Kidney epithelial cell (primary cell): ENCODE measurements around the gene XXYLT1. TPM values are rescaled to one million over a fixed set of nuclear protein-coding genes. Genes with fewer than 3 reads are reported as not detected.

Source experiments
- DNase-seq: peaks from one replicate; pipeline ENCODE4 v3.0.0-alpha.2; 2010; ENCODE audit warnings: low read depth
- H3K27me3 ChIP-seq: 2 replicates; pipeline ENCODE4 v1.6.0; 2011; ENCODE audit warnings: low read length; ENCODE audit not compliant: control insufficient read depth, insufficient read depth
- H3K36me3 ChIP-seq: 2 replicates; pipeline ENCODE4 v1.5.1; 2011; ENCODE audit warnings: low read length; ENCODE audit not compliant: control insufficient read depth, insufficient read depth
- H3K4me3 ChIP-seq: 2 replicates; pipeline ENCODE4 v1.5.1; 2011; ENCODE audit warnings: low read depth, mild to moderate bottlenecking, control low read depth, low read length
- total RNA-seq: library from RNA; depleted of rRNA; stranded (reverse); fragments of >200 nt; gene quantifications from 2 replicates; pipeline ENCODE4 v1.2.3, GENCODE V29; 2015
- TF ChIP-seq, protein P1 (sequence below): IDR thresholded peaks from 2 replicates; pipeline ENCODE4 v1.5.1; 2011; ENCODE audit warnings: mild to moderate bottlenecking, moderate library complexity, low read length, control low read depth, inconsistent platforms; ENCODE audit not compliant: insufficient read depth, poor library complexity, severe bottlenecking

XXYLT1 gene
- total RNA-seq, 1 donor from 2014 or later: 18.7 TPM

DNA sequence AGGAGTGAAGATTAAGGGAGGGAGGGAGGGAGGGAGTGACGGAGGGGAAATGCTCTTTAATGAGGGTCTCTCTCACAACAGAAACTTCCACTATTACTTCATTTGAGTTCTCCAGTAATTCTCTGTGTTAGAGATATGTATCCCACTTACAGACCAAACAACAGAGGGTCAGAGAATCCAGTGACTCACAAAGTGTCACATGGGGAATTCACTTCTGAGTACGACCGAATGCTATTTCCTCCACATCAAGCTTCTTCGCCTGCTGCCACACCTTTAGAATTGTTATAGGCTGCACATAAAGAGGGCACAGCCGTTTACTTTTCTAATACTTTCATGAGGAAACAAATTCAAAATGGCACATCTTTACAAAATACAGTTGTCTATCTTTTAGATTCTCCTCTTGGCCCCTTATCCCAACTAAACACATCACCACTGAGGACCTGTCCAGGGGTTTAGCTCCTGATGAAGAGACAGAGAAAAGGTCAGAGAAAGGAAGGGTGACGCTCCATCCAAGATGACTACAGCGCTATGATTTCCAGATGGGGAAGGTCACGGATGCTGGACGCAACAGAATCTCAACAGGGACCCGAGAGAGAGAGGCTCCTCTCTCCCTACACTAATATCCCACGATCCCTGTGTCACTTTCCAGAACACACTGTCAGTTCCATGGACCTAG is 119.0 kb downstream of the XXYLT1 start:
- DNase-seq: peak; percentile 39

DNA sequence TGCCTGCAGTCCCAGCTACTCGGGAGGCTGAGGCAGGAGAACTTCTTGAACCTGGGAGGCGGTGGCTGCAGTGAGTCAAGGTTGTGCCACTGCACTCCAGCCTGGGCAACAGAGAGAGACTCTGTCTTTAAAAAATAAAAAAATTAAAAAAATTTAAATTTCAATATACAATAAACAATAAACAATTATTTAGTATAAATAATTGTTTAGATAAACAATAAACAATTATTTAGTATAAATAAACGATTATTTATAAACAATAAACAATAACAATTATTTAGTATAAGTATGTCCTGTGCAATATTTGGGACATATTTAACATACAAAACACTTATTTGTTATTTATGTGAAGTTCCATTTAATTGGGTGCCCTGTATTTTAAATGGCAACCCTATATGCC is 119.6 kb downstream of the XXYLT1 start:
- TF ChIP-seq, protein P1, sequence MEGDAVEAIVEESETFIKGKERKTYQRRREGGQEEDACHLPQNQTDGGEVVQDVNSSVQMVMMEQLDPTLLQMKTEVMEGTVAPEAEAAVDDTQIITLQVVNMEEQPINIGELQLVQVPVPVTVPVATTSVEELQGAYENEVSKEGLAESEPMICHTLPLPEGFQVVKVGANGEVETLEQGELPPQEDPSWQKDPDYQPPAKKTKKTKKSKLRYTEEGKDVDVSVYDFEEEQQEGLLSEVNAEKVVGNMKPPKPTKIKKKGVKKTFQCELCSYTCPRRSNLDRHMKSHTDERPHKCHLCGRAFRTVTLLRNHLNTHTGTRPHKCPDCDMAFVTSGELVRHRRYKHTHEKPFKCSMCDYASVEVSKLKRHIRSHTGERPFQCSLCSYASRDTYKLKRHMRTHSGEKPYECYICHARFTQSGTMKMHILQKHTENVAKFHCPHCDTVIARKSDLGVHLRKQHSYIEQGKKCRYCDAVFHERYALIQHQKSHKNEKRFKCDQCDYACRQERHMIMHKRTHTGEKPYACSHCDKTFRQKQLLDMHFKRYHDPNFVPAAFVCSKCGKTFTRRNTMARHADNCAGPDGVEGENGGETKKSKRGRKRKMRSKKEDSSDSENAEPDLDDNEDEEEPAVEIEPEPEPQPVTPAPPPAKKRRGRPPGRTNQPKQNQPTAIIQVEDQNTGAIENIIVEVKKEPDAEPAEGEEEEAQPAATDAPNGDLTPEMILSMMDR: no peak
- no peak for DNase-seq
- Histone ChIP-seq H3K36me3 (no peaks in the 10 kb centered on the region), H3K4me3 (no peak overlapping the region), H3K27me3 (no peaks in the 10 kb centered on the region)

More for the DNA sequence above, 119.0 kb downstream of the XXYLT1 start:
- H3K4me3 ChIP-seq: no peak overlapping the region
- no peaks in the 10 kb centered on the region for H3K36me3 ChIP-seq
- H3K27me3 ChIP-seq: no peaks in the 10 kb centered on the region
- TF ChIP-seq, protein P1: no peak

- TF ChIP-seq, protein P1: no peak
- Histone ChIP-seq H3K4me3 (no peak overlapping the region), H3K36me3 (no peaks in the 10 kb centered on the region), H3K27me3 (no peaks in the 10 kb centered on the region)
- no peak for DNase-seq
Measured at GRCh38 chr3:195150181-195151118, 120.5 kb downstream of the XXYLT1 start.

- TF ChIP-seq, protein P1: no peak
- no peak for DNase-seq
- H3K27me3 ChIP-seq: no peaks in the 10 kb centered on the region
- H3K36me3 ChIP-seq: no peaks in the 10 kb centered on the region
- H3K4me3 ChIP-seq: no peak overlapping the region
Measured at GRCh38 chr3:195149292-195150030, 121.5 kb downstream of the XXYLT1 start.

GRCh38 chr3:195148549-195148948 is 122.4 kb downstream of the XXYLT1 start:
- H3K36me3 ChIP-seq: no peaks in the 10 kb centered on the region
- TF ChIP-seq, protein P1: no peak
- no peak overlapping the region for H3K4me3 ChIP-seq
- DNase-seq: no peak
- no peaks in the 10 kb centered on the region for H3K27me3 ChIP-seq
